HepG2 (cell line): ENCODE results near the gene SCARF1.

ENCODE experiments used
- CEBPG ChIP-seq: IDR thresholded peaks from 2 replicates; pipeline ENCODE4 v1.6.1; 2016
- GABPB1 ChIP-seq: IDR thresholded peaks from 2 replicates; pipeline ENCODE4 v1.6.1; 2016; ENCODE audit warnings: mild to moderate bottlenecking, missing genetic modification reagents, moderate library complexity, missing compliant biosample characterization
- NFE2L1 ChIP-seq: sonication (generic); formaldehyde crosslinking; IDR thresholded peaks from 2 replicates; pipeline ENCODE4 v1.4.0; 2020; ENCODE audit warnings: missing genetic modification reagents, mild to moderate bottlenecking, borderline replicate concordance
- ZFP82 ChIP-seq: sonication (generic); formaldehyde crosslinking; IDR thresholded peaks from 2 replicates; pipeline ENCODE4 v1.5.1; 2020; ENCODE audit warnings: mild to moderate bottlenecking, missing genetic modification reagents, borderline replicate concordance
- ZNF343 ChIP-seq: sonication (generic); formaldehyde crosslinking; IDR thresholded peaks from 2 replicates; pipeline ENCODE4 v1.4.0; 2020; ENCODE audit warnings: mild to moderate bottlenecking, missing genetic modification reagents
- TF ChIP-seq, protein P1 (sequence below): sonication (generic); formaldehyde crosslinking; IDR thresholded peaks from one replicate; pipeline ENCODE4 v1.5.1; 2020; ENCODE audit warnings: mild to moderate bottlenecking, missing genetic modification reagents; ENCODE audit errors: not compliant biosample characterization
- TF ChIP-seq, protein P2 (sequence below): sonication (generic); formaldehyde crosslinking; IDR thresholded peaks from 2 replicates; pipeline ENCODE4 v1.5.0; 2020; ENCODE audit warnings: mild to moderate bottlenecking, missing genetic modification reagents, moderate library complexity

DNA sequence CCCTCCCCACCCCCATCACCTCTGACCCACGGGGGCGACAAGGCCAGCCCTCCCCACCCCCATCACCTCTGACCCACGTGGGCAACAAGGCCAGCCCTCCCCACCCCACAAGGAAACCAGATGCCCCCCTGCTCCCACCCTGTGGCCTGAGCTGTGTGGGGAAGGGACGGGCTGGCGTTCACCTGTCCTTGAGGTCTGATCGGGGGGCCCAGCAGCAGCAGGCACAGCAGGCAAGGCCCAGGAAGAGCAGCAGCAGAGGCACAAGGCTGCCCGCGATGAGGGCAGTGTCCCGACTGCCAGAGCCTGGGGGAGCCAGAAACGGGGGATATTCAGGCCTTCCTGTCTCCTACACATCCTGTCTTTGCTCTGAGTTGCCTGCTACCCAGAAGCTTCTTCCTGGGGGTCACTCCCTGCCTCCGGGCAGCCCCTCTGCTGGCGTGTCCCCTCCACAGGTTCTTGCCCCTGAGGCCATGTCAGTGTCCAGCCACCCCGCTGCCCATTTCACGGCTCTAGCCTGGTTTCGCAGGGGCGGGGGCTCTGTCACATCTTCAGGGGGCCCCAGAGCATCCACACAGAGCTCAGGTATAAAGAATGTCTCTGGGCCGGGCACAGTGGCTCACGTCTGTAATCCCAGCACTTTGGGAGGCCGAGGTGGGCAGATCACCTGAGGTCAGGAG is 6.8 kb downstream of the SCARF1 start:
- TF ChIP-seq GABPB1 (CRISPR knock-in tag): no peak
- TF ChIP-seq, protein P1, sequence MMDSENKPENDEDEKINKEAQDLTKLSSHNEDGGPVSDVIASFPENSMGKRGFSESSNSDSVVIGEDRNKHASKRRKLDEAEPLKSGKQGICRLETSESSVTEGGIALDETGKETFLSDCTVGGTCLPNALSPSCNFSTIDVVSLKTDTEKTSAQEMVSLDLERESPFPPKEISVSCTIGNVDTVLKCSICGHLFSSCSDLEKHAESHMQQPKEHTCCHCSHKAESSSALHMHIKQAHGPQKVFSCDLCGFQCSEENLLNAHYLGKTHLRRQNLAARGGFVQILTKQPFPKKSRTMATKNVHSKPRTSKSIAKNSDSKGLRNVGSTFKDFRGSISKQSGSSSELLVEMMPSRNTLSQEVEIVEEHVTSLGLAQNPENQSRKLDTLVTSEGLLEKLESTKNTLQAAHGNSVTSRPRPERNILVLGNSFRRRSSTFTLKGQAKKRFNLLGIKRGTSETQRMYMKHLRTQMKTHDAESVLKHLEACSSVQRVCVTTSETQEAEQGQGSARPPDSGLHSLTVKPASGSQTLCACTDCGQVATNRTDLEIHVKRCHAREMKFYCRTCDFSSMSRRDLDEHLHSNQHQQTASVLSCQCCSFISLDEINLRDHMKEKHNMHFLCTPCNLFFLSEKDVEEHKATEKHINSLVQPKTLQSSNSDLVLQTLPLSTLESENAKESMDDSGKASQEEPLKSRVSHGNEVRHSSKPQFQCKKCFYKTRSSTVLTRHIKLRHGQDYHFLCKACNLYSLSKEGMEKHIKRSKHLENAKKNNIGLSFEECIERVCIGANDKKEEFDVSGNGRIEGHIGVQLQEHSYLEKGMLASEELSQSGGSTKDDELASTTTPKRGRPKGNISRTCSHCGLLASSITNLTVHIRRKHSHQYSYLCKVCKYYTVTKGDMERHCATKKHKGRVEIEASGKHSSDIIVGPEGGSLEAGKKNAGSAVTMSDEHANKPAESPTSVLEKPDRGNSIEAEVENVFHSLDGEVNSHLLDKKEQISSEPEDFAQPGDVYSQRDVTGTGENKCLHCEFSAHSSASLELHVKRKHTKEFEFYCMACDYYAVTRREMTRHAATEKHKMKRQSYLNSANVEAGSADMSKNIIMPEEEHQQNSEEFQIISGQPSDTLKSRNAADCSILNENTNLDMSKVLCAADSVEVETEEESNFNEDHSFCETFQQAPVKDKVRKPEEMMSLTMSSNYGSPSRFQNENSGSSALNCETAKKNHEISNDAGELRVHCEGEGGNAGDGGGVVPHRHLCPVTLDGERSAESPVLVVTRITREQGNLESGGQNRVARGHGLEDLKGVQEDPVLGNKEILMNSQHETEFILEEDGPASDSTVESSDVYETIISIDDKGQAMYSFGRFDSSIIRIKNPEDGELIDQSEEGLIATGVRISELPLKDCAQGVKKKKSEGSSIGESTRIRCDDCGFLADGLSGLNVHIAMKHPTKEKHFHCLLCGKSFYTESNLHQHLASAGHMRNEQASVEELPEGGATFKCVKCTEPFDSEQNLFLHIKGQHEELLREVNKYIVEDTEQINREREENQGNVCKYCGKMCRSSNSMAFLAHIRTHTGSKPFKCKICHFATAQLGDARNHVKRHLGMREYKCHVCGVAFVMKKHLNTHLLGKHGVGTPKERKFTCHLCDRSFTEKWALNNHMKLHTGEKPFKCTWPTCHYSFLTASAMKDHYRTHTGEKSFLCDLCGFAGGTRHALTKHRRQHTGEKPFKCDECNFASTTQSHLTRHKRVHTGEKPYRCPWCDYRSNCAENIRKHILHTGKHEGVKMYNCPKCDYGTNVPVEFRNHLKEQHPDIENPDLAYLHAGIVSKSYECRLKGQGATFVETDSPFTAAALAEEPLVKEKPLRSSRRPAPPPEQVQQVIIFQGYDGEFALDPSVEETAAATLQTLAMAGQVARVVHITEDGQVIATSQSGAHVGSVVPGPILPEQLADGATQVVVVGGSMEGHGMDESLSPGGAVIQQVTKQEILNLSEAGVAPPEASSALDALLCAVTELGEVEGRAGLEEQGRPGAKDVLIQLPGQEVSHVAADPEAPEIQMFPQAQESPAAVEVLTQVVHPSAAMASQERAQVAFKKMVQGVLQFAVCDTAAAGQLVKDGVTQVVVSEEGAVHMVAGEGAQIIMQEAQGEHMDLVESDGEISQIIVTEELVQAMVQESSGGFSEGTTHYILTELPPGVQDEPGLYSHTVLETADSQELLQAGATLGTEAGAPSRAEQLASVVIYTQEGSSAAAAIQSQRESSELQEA (CRISPR knock-in tag): no peak
- no peak for TF ChIP-seq NFE2L1 (CRISPR knock-in tag)
- TF ChIP-seq, protein P2, sequence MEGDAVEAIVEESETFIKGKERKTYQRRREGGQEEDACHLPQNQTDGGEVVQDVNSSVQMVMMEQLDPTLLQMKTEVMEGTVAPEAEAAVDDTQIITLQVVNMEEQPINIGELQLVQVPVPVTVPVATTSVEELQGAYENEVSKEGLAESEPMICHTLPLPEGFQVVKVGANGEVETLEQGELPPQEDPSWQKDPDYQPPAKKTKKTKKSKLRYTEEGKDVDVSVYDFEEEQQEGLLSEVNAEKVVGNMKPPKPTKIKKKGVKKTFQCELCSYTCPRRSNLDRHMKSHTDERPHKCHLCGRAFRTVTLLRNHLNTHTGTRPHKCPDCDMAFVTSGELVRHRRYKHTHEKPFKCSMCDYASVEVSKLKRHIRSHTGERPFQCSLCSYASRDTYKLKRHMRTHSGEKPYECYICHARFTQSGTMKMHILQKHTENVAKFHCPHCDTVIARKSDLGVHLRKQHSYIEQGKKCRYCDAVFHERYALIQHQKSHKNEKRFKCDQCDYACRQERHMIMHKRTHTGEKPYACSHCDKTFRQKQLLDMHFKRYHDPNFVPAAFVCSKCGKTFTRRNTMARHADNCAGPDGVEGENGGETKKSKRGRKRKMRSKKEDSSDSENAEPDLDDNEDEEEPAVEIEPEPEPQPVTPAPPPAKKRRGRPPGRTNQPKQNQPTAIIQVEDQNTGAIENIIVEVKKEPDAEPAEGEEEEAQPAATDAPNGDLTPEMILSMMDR (CRISPR knock-in tag): no peak
- no peak for TF ChIP-seq ZFP82 (CRISPR knock-in tag)
- no peak for TF ChIP-seq CEBPG (CRISPR knock-in tag)
- TF ChIP-seq ZNF343 (CRISPR knock-in tag): no peak
